B cell (primary cell): Measurements from ENCODE around the gene RUNDC3A. TPM values are rescaled to one million over a fixed set of nuclear protein-coding genes. Genes with fewer than 3 reads are reported as not detected.

ENCODE experiments used
- ATAC-seq: fragments of 200-7000 bp; cut with Tn5 transposase; one replicate; pipeline ENCODE4 v1.10.0; 2021; ENCODE audit warnings: low read depth, mild to moderate bottlenecking, moderate number of reproducible peaks, moderate library complexity
- CTCF ChIA-PET: fragments of 350-600 bp; sonication (Branson Sonifier 250); formaldehyde crosslinking; loops from one replicate; lab custom pipeline; 2021; ENCODE audit warnings: antibody characterized with exemption, inconsistent platforms; lab: Charles Lee
- POLR2A ChIA-PET: fragments of 350-600 bp; sonication (Branson Sonifier 250); formaldehyde crosslinking; loops from one replicate; lab custom pipeline; 2021; ENCODE audit warnings: antibody characterized with exemption; lab: Charles Lee
- DNase-seq: peaks from one replicate; pipeline ENCODE4 v3.0.0; 2013
- H2AFZ ChIP-seq: 2 replicates; pipeline ENCODE4 v1.6.1; 2012; ENCODE audit warnings: mild to moderate bottlenecking, low read depth, low read length; ENCODE audit not compliant: insufficient read depth, poor library complexity, severe bottlenecking
- H3K27ac ChIP-seq, 2 donors: 1 replicate in 1 of 2; 2 replicates in 1 of 2; pipeline ENCODE4 v1.5.1; 2012 to 2013; ENCODE audit warnings: low read length in 2 of 2, mild to moderate bottlenecking in 2 of 2, moderate library complexity in 1 of 2
- H3K27me3 ChIP-seq, 4 experiments: fragments of 200-600 bp in 1 of 4; sonication (generic) in 1 of 4; replicated peaks in 1 of 4; 1 replicate in 2 of 4; 2 replicates in 2 of 4; pipeline versions ENCODE4 v1.6.1 to v1.7.0; 2013 to 2016; ENCODE audit warnings: low read length in 3 of 4, mild to moderate bottlenecking in 2 of 4, mixed read lengths in 1 of 4, moderate library complexity in 1 of 4; ENCODE audit not compliant: insufficient read depth in 4 of 4, control insufficient read depth in 3 of 4; ENCODE audit errors: control extremely low read depth in 1 of 4
- H3K36me3 ChIP-seq, 2 experiments: replicated peaks in 1 of 2; 1 replicate in 1 of 2; 2 replicates in 1 of 2; pipeline versions ENCODE4 v1.6.1 to v1.7.1; 2013; ENCODE audit warnings: low read length in 1 of 2; ENCODE audit not compliant: insufficient read depth in 2 of 2, control insufficient read depth in 1 of 2; ENCODE audit errors: control extremely low read depth in 1 of 2, extremely low read depth in 1 of 2
- H3K4me1 ChIP-seq, 2 donors: fragments of 200-600 bp in 1 of 2; sonication (generic) in 1 of 2; 1 replicate in 1 of 2; 2 replicates in 1 of 2; pipeline versions ENCODE4 v1.5.1 to v1.6.1; 2013 to 2017; ENCODE audit warnings: low read length in 2 of 2; ENCODE audit not compliant: control insufficient read depth in 2 of 2, insufficient read depth in 2 of 2
- H3K4me2 ChIP-seq: replicated peaks from 2 replicates; pipeline ENCODE3; 2012; ENCODE audit warnings: mild to moderate bottlenecking, low read depth, low read length; ENCODE audit not compliant: poor library complexity, severe bottlenecking
- H3K4me3 ChIP-seq, 5 experiments: fragments of 200-600 bp in 1 of 5; sonication (generic) in 1 of 5; 1 replicate in 3 of 5; 2 replicates in 2 of 5; pipeline versions ENCODE4 v1.5.1 to v1.7.0; 2011 to 2016; ENCODE audit warnings: low read length in 4 of 5, mild to moderate bottlenecking in 4 of 5, low read depth in 2 of 5, control low read depth in 1 of 5, moderate library complexity in 1 of 5; ENCODE audit not compliant: insufficient read depth in 1 of 5; ENCODE audit errors: control extremely low read depth in 1 of 5, extremely low read depth in 1 of 5
- H3K79me2 ChIP-seq: fragments of 200-600 bp; sonication (generic); one replicate; pipeline ENCODE4 v1.6.0; 2016; ENCODE audit warnings: low read length; ENCODE audit not compliant: control insufficient read depth, insufficient read depth
- H3K9ac ChIP-seq: fragments of 200-600 bp; sonication (generic); 2 replicates; pipeline ENCODE4 v1.6.1; 2017; ENCODE audit warnings: mild to moderate bottlenecking, low read length, moderate library complexity
- H3K9me3 ChIP-seq, 3 donors: one replicate each; pipeline versions ENCODE4 v1.6.1 to v1.7.1; 2013; ENCODE audit warnings: low read length in 2 of 3; ENCODE audit not compliant: control insufficient read depth in 2 of 3, insufficient read depth in 1 of 3; ENCODE audit errors: control extremely low read depth in 1 of 3
- H4K20me1 ChIP-seq: 2 replicates; pipeline ENCODE4 v1.6.0; 2012; ENCODE audit warnings: mild to moderate bottlenecking, low read length; ENCODE audit not compliant: insufficient read depth, control insufficient read depth, poor library complexity, severe bottlenecking
- H3K27ac Mint-ChIP-seq: one replicate; pipeline ENCODE4 v1.8.0; 2021; ENCODE audit warnings: mixed read lengths
- H3K27me3 Mint-ChIP-seq: one replicate; pipeline ENCODE4 v1.8.0; 2021; ENCODE audit warnings: mixed read lengths
- H3K4me1 Mint-ChIP-seq: one replicate; pipeline ENCODE4 v1.8.0; 2021; ENCODE audit warnings: mixed read lengths
- H3K4me3 Mint-ChIP-seq: one replicate; pipeline ENCODE4 v1.8.0; 2021; ENCODE audit warnings: mixed read lengths
- H3K9me3 Mint-ChIP-seq: one replicate; pipeline ENCODE4 v1.8.0; 2022; ENCODE audit warnings: mixed read lengths; ENCODE audit not compliant: insufficient read depth
- EZH2 ChIP-seq: IDR thresholded peaks from 2 replicates; pipeline ENCODE4 v1.6.1; 2012; ENCODE audit warnings: borderline replicate concordance, low read depth, mild to moderate bottlenecking, moderate library complexity, low read length; ENCODE audit not compliant: insufficient read depth, poor library complexity, severe bottlenecking
- WGBS: methylation state at CpG from one replicate; pipeline ENCODE4 v1.1.5; 2013; ENCODE audit warnings: missing lambda C conversion rate; ENCODE audit not compliant: insufficient coverage; 5-methylcytosine and 5-hydroxymethylcytosine counted together
- intact Hi-C: fragments of 100-400 bp; cut with micrococcal nuclease; formaldehyde crosslinking; loops from one replicate; pipeline ENCODE4 v1.10.0; 2022
- polyA plus RNA-seq: library from polyadenylated mRNA; depleted of rRNA; stranded (reverse); fragments of >200 nt; gene quantifications from 2 replicates; pipeline ENCODE4 v1.2.3, GENCODE V29; 2012
- total RNA-seq, 2 donors: library from RNA; stranded (reverse); fragments of 120-200 nt in 1 of 2; gene quantifications; 1 replicate in 1 of 2; 2 replicates in 1 of 2; pipeline versions ENCODE4 v1.2.3 to v1.2.4, GENCODE V29; 2013 to 2022
- TF ChIP-seq, protein P1 (sequence below): fragments of 200-600 bp; IDR thresholded peaks from one replicate; pipeline ENCODE4 v1.8.0; 2022; ENCODE audit warnings: antibody characterized with exemption, mild to moderate bottlenecking

RUNDC3A gene
- total and polyA plus RNA-seq, 2 donors (not counting 1 experiment from before 2014, with no cell fraction given) = 0.19 TPM; not detected in 1

DNA sequence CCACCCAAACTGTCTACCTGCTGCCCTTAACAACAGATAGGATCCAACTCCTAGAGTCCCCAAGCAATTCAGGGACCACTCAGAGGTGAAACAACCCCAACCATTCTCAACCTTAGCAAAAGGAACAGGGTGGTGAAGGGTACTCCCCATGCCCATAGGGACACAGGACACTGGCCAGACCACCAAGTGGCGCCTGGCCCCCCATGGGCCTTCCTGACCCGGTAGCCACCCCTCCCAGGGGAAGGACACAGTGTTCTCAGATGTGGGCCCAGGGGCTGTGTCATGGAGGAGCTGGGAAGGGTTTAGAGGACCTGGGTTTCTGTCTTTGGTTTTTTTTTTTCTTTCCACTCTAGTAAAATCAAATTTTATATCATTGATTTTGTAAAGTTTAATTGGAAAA is 25.9 kb downstream of the RUNDC3A start:
- no peak overlapping the region for H3K9ac ChIP-seq
- no peak overlapping the region for H2AFZ ChIP-seq
- Mint-ChIP-seq H3K27me3 (no peaks in the 10 kb centered on the region), H3K4me1 (peaks cover 21% of the 10 kb centered on the region), H3K4me3 (no peak overlapping the region), H3K9me3 (no peaks in the 10 kb centered on the region), H3K27ac (peak overlapping the region; percentile 47)
- ChIA-PET POLR2A (no interaction called here), CTCF (interaction anchor here (0.9 to 7.4 kb wide), 6 partner anchors 10 to 390 kb away, joined by 3 to 117 read pairs (median 18); partner anchors contain the start of gene GRN)
- no peaks in the 10 kb centered on the region for H3K9me3 ChIP-seq
- no peak overlapping the region for H3K4me3 ChIP-seq
- no peaks in the 10 kb centered on the region for H3K79me2 ChIP-seq
- ATAC-seq (no peak), DNase-seq (no peak)
- no peaks in the 10 kb centered on the region for H4K20me1 ChIP-seq
- no peaks in the 10 kb centered on the region for H3K36me3 ChIP-seq
- H3K4me2 ChIP-seq = no peak overlapping the region
- WGBS = 40% methylated on average over 1 of the region's 2 CpGs
- H3K4me1 ChIP-seq = peaks cover 4 to 26% of the 10 kb centered on the region in 2 donors
- TF ChIP-seq, protein P1, sequence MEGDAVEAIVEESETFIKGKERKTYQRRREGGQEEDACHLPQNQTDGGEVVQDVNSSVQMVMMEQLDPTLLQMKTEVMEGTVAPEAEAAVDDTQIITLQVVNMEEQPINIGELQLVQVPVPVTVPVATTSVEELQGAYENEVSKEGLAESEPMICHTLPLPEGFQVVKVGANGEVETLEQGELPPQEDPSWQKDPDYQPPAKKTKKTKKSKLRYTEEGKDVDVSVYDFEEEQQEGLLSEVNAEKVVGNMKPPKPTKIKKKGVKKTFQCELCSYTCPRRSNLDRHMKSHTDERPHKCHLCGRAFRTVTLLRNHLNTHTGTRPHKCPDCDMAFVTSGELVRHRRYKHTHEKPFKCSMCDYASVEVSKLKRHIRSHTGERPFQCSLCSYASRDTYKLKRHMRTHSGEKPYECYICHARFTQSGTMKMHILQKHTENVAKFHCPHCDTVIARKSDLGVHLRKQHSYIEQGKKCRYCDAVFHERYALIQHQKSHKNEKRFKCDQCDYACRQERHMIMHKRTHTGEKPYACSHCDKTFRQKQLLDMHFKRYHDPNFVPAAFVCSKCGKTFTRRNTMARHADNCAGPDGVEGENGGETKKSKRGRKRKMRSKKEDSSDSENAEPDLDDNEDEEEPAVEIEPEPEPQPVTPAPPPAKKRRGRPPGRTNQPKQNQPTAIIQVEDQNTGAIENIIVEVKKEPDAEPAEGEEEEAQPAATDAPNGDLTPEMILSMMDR = no peak
- TF ChIP-seq EZH2 = no peak
- no peak overlapping the region for H3K27ac ChIP-seq
- no peaks in the 10 kb centered on the region for H3K27me3 ChIP-seq
- intact Hi-C loops = no loop called here

DNA sequence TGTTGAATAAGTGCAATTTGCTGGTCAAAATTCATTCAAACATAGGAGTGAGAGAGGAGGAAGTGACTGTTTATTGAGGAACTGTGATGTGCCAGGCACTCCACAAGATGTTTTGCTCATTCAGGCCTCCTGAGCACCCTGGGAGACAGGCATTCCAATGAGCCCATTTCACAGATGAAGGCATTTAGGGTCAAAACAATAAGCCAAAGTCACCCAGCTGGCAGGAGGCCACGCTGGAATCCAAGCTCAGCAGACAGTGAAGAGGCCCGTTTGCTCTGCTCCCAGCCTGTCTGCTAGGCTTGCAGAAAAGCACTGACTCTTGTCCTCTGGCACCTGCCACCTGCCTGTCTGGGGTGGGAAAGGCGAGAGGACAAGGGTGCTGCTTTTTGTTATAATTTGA is 26.3 kb downstream of the RUNDC3A start:
- ATAC-seq = no peak
- 47% methylated on average over 3 of the region's 3 CpGs for WGBS
- H4K20me1 ChIP-seq = no peaks in the 10 kb centered on the region
- no peak overlapping the region for H3K9ac ChIP-seq
- H3K27me3 ChIP-seq = no peaks in the 10 kb centered on the region
- TF ChIP-seq, protein P1 = no peak
- no peak for TF ChIP-seq EZH2
- Mint-ChIP-seq H3K9me3 (no peaks in the 10 kb centered on the region), H3K4me1 (peaks cover 21% of the 10 kb centered on the region), H3K27ac (no peak overlapping the region), H3K4me3 (no peak overlapping the region), H3K27me3 (no peaks in the 10 kb centered on the region)
- no peak overlapping the region for H2AFZ ChIP-seq
- POLR2A ChIA-PET = interaction anchor here (0.7 to 0.9 kb wide), 3 partner anchors 13 to 131 kb away, joined by 3 to 6 read pairs (median 3); no protein-coding TSS in a partner anchor
- H3K4me1 ChIP-seq = peaks cover 4 to 26% of the 10 kb centered on the region in 2 donors
- no peak overlapping the region for H3K27ac ChIP-seq
- intact Hi-C loops = no loop called here
- no peak overlapping the region for H3K4me2 ChIP-seq
- DNase-seq = no peak
- H3K79me2 ChIP-seq = no peaks in the 10 kb centered on the region
- H3K36me3 ChIP-seq = no peaks in the 10 kb centered on the region
- no peak overlapping the region for H3K4me3 ChIP-seq
- CTCF ChIA-PET = interaction anchor here (0.8 to 7.4 kb wide), 5 partner anchors 10 to 391 kb away, joined by 3 to 117 read pairs (median 16); partner anchors contain the start of gene GRN
- H3K9me3 ChIP-seq = no peaks in the 10 kb centered on the region
